Measurements from ENCODE around the gene DDX56. TPM values are rescaled to one million over a fixed set of nuclear protein-coding genes. Genes with fewer than 3 reads are reported as not detected.
"Not testable (repeated sequence)": the region's sequence is repeated elsewhere in the genome, so short reads cannot be mapped to it uniquely, and the experiment has no call there.

DDX56 gene
- total RNA-seq, 2 experiments from 2014 or later: 94.1 to 102 TPM

- POLR2A ChIA-PET: interaction anchor here (0.7 to 5.4 kb wide), 2 partner anchors 30 to 408 kb away, joined by 3 to 104 read pairs; no protein-coding TSS in a partner anchor
- peak overlapping the region; percentile 42 for H3K27ac Mint-ChIP-seq
- ATAC-seq (ENCODE audit: low read depth) (no peak), DNase-seq (peak; percentile 44)
- peaks cover 4% of the 10 kb centered on the region for H3K36me3 Mint-ChIP-seq
- H3K27me3 Mint-ChIP-seq: peaks cover 6% of the 10 kb centered on the region
- no peaks in the 10 kb centered on the region for H3K9me3 Mint-ChIP-seq
- peaks cover 36% of the 10 kb centered on the region for H3K4me1 Mint-ChIP-seq
- peak overlapping the region; percentile 59 for H3K4me3 Mint-ChIP-seq
Observed at GRCh38 chr7:44608916-44609648, 35.4 kb upstream of the DDX56 start.

GRCh38 chr7:44607141-44608068 lies 33.7 kb upstream of the DDX56 start:
- Mint-ChIP-seq H3K36me3 (peaks cover 4% of the 10 kb centered on the region), H3K4me1 (peaks cover 36% of the 10 kb centered on the region), H3K27ac (peak overlapping the region; percentile 100), H3K27me3 (peaks cover 11% of the 10 kb centered on the region), H3K4me3 (peak overlapping the region; percentile 99), H3K9me3 (no peaks in the 10 kb centered on the region)
- ATAC-seq (ENCODE audit: low read depth): no peak
- POLR2A ChIA-PET: interaction anchor here (1.0 to 5.4 kb wide), 18 partner anchors 10 to 563 kb away, joined by 3 to 104 read pairs (median 8); partner anchors contain the start of genes DBNL, DDX56, H2AZ2 and NUDCD3
- DNase-seq: no peak

GRCh38 chr7:44606341-44607140 lies 32.8 kb upstream of the DDX56 start, which contains the start of gene OGDH:
Gene OGDH, plus strand, starts transcription at chr7:44606627. Its CDS starts 17,717 bp downstream, at chr7:44624344.
- DNase-seq (peak; percentile 99), ATAC-seq (ENCODE audit: low read depth) (peak; percentile 98)
- POLR2A ChIA-PET: interaction anchor here (0.7 to 5.4 kb wide), 24 partner anchors 11 to 562 kb away, joined by 3 to 104 read pairs (median 4); partner anchors contain the start of genes DBNL, DDX56, H2AZ2 and NUDCD3
- H3K4me3 Mint-ChIP-seq: peak within 1 kb of the TSS; percentile 99
- no peaks in the 10 kb centered on the region for H3K9me3 Mint-ChIP-seq
- H3K36me3 Mint-ChIP-seq: peaks cover 4% of the 10 kb centered on the region
- peak within 1 kb of the TSS; percentile 100 for H3K27ac Mint-ChIP-seq
- H3K27me3 Mint-ChIP-seq: peaks cover 11% of the 10 kb centered on the region
- peaks cover 32% of the 10 kb centered on the region for H3K4me1 Mint-ChIP-seq

- Mint-ChIP-seq H3K9me3 (no peaks in the 10 kb centered on the region), H3K27ac (no peak overlapping the region), H3K4me1 (peaks cover 29% of the 10 kb centered on the region), H3K4me3 (peak overlapping the region; percentile 58), H3K36me3 (peaks cover 4% of the 10 kb centered on the region), H3K27me3 (peaks cover 17% of the 10 kb centered on the region)
- no peak for DNase-seq
- POLR2A ChIA-PET: interaction anchor here (0.7 to 5.4 kb wide), 5 partner anchors 16 to 617 kb away, joined by 3 to 104 read pairs (median 25); partner anchors contain the start of genes H2AZ2 and ZMIZ2
- ATAC-seq (ENCODE audit: low read depth): no peak
Observed at GRCh38 chr7:44604941-44605340, 31.2 kb upstream of the DDX56 start.

- H3K4me1 Mint-ChIP-seq: peaks cover 18% of the 10 kb centered on the region
- no peak overlapping the region for H3K4me3 Mint-ChIP-seq
- POLR2A ChIA-PET: interaction anchor here (0.6 to 0.7 kb wide), 2 partner anchors 61 to 101 kb away, joined by 3 read pairs; no protein-coding TSS in a partner anchor
- peaks cover 21% of the 10 kb centered on the region for H3K27me3 Mint-ChIP-seq
- H3K27ac Mint-ChIP-seq: no peak overlapping the region
- H3K36me3 Mint-ChIP-seq: peaks cover 4% of the 10 kb centered on the region
- DNase-seq: no peak
- no peaks in the 10 kb centered on the region for H3K9me3 Mint-ChIP-seq
- ATAC-seq (ENCODE audit: low read depth): no peak
Observed at GRCh38 chr7:44603193-44603592, 29.5 kb upstream of the DDX56 start.

GRCh38 chr7:44602576-44602910 lies 28.8 kb upstream of the DDX56 start:
- Mint-ChIP-seq H3K27me3 (peaks cover 21% of the 10 kb centered on the region), H3K9me3 (no peaks in the 10 kb centered on the region), H3K4me1 (peaks cover 14% of the 10 kb centered on the region), H3K27ac (no peak overlapping the region), H3K36me3 (peaks cover 3% of the 10 kb centered on the region), H3K4me3 (no peak overlapping the region)
- DNase-seq: no peak
- POLR2A ChIA-PET: interaction anchor here (0.7 kb wide), 1 partner anchor 62 kb away, joined by 3 read pairs; no protein-coding TSS in a partner anchor
- no peak for ATAC-seq (ENCODE audit: low read depth)

GRCh38 chr7:44599222-44599621 lies 25.5 kb upstream of the DDX56 start:
- POLR2A ChIA-PET: interaction anchor here (1.3 kb wide), 1 partner anchor 26 kb away, joined by 3 read pairs; the partner anchor contains the start of gene DDX56
- Mint-ChIP-seq H3K9me3 (no peaks in the 10 kb centered on the region), H3K27me3 (peaks cover 20% of the 10 kb centered on the region), H3K4me1 (peaks cover 4% of the 10 kb centered on the region), H3K36me3 (no peaks in the 10 kb centered on the region), H3K4me3 (no peak overlapping the region), H3K27ac (no peak overlapping the region)
- DNase-seq: no peak
- ATAC-seq (ENCODE audit: low read depth): no peak

GRCh38 chr7:44597181-44597580 lies 23.5 kb upstream of the DDX56 start:
- ATAC-seq (ENCODE audit: low read depth); H3K9me3 Mint-ChIP-seq; H3K4me1 Mint-ChIP-seq; DNase-seq; H3K27ac Mint-ChIP-seq; H3K36me3 Mint-ChIP-seq; H3K4me3 Mint-ChIP-seq; POLR2A ChIA-PET: not testable (repeated sequence)
- peaks cover 19% of the 10 kb centered on the region for H3K27me3 Mint-ChIP-seq

GRCh38 chr7:44595934-44596635 lies 22.4 kb upstream of the DDX56 start:
- ATAC-seq (ENCODE audit: low read depth) (no peak), DNase-seq (no peak)
- Mint-ChIP-seq H3K4me1 (peaks cover 2% of the 10 kb centered on the region), H3K4me3 (no peak overlapping the region), H3K36me3 (no peaks in the 10 kb centered on the region), H3K27ac (no peak overlapping the region), H3K27me3 (peaks cover 19% of the 10 kb centered on the region), H3K9me3 (no peaks in the 10 kb centered on the region)
- POLR2A ChIA-PET: interaction anchor here (0.6 kb wide), 1 partner anchor 142 kb away, joined by 3 read pairs; no protein-coding TSS in a partner anchor

- Mint-ChIP-seq H3K27me3 (peaks cover 5% of the 10 kb centered on the region), H3K4me1 (peaks cover 9% of the 10 kb centered on the region), H3K4me3 (no peak overlapping the region), H3K36me3 (no peaks in the 10 kb centered on the region), H3K27ac (no peak overlapping the region), H3K9me3 (no peaks in the 10 kb centered on the region)
- DNase-seq (no peak), ATAC-seq (ENCODE audit: low read depth) (no peak)
- POLR2A ChIA-PET: interaction anchor here (0.6 to 1.3 kb wide), 4 partner anchors 8 to 427 kb away, joined by 4 to 5 read pairs (median 4); partner anchors contain the start of gene TMED4
Observed at GRCh38 chr7:44590910-44591309, 17.2 kb upstream of the DDX56 start.

- H3K4me3 Mint-ChIP-seq: no peak overlapping the region
- peaks cover 9% of the 10 kb centered on the region for H3K27me3 Mint-ChIP-seq
- peak; percentile 70 for ATAC-seq (ENCODE audit: low read depth)
- H3K9me3 Mint-ChIP-seq: no peaks in the 10 kb centered on the region
- H3K4me1 Mint-ChIP-seq: peaks cover 10% of the 10 kb centered on the region
- no peaks in the 10 kb centered on the region for H3K36me3 Mint-ChIP-seq
- DNase-seq: peak; percentile 41
- POLR2A ChIA-PET: interaction anchor here (1.0 to 1.2 kb wide), 2 partner anchors 18 to 260 kb away, joined by 3 to 9 read pairs; partner anchors contain the start of genes H2AZ2 and OGDH
- peak overlapping the region; percentile 60 for H3K27ac Mint-ChIP-seq
Observed at GRCh38 chr7:44587843-44588711, 14.4 kb upstream of the DDX56 start.

Data from activated naive CD8-positive, alpha-beta T cell treated with anti-CD3 and anti-CD28 coated beads, Interleukin-2, amount 10 ng/mL, durations not matched to agents 7 days and 5 days (primary cell).